Psoas muscle (tissue), 8 donors: ENCODE results near the gene GIMAP5. TPM values are rescaled to one million over a fixed set of nuclear protein-coding genes. Genes with fewer than 3 reads are reported as not detected.
"Not testable (repeated sequence)": the region's sequence is repeated elsewhere in the genome, so short reads cannot be mapped to it uniquely, and the experiment has no call there.

ENCODE experiments used
- ATAC-seq, 4 donors: fragments of 200-7000 bp; cut with Tn5 transposase; one replicate each; pipeline ENCODE4 v1.9.1; 2020; ENCODE audit warnings: moderate library complexity in 3 of 4, mild to moderate bottlenecking in 2 of 4
- DNase-seq, 2 donors: peaks; one replicate each; pipeline ENCODE4 v3.0.0-alpha.2; 2020
- H3K27ac ChIP-seq: fragments of 200-600 bp; one replicate; pipeline ENCODE4 v1.8.0; 2022
- H3K27me3 ChIP-seq, 3 donors: fragments of 200-600 bp in 1 of 3; one replicate each; pipeline versions ENCODE4 v1.6.1 to v1.8.0; 2013 to 2022; ENCODE audit warnings: low read length in 2 of 3, mild to moderate bottlenecking in 2 of 3, moderate library complexity in 1 of 3; ENCODE audit not compliant: insufficient read depth in 3 of 3
- H3K36me3 ChIP-seq, 2 donors: fragments of 200-600 bp in 1 of 2; one replicate each; pipeline versions ENCODE4 v1.6.1 to v1.8.0; 2013 to 2022; ENCODE audit warnings: low read depth in 1 of 2, mild to moderate bottlenecking in 1 of 2, moderate library complexity in 1 of 2; ENCODE audit not compliant: insufficient read depth in 1 of 2
- H3K4me1 ChIP-seq: fragments of 200-600 bp; one replicate; pipeline ENCODE4 v1.8.0; 2022
- H3K4me3 ChIP-seq: fragments of 200-600 bp; one replicate; pipeline ENCODE4 v1.8.0; 2022; ENCODE audit warnings: mild to moderate bottlenecking
- H3K9me3 ChIP-seq: fragments of 200-600 bp; one replicate; pipeline ENCODE4 v1.8.0; 2022
- CTCF ChIP-seq: fragments of 200-600 bp; IDR thresholded peaks from one replicate; pipeline ENCODE4 v1.8.0; 2022; ENCODE audit warnings: antibody characterized with exemption
- WGBS, 3 donors: extraction: QIAGEN DNeasy Blood & Tissue Kit; methylation state at CpG; one replicate each; pipeline versions ENCODE4 v1.1.6 to v1.1.7; 2013; 5-methylcytosine and 5-hydroxymethylcytosine counted together
- intact Hi-C, 2 donors: fragments of 100-400 bp; cut with DNase I; formaldehyde crosslinking; loops; one replicate each; pipeline versions ENCODE4 v1.11.0 to v1.14.2; 2022
- polyA plus RNA-seq, 3 donors: library from polyadenylated mRNA; stranded (reverse); fragments of 200-250 nt; gene quantifications; one replicate each; pipeline ENCODE4 v1.2.3, GENCODE V29; 2013
- total RNA-seq, 4 donors: library from RNA; stranded (reverse); fragmentation: NEBNext Ultra II Directional in 2 of 4; extraction: Animal tissue kit (Norgen Biotek cat#: 25700) in 2 of 4; gene quantifications; one replicate each; pipeline versions ENCODE4 v1.2.1 to v1.2.4, GENCODE V29; 2021 to 2023
- donor health status: healthy with polysubstance abuse.
- donor health status: DM: no; HTN: no; CAD: no; lungs with moderate emphysema.
- donor health status: Bipolar disorder and iron deficiency.
- donor health status: healthy.
- donor health status: DM: yes; HTN: yes; CAD: no.
- donor health status: DM: no; HTN: no; CAD: no.
- donor health status: DM: no; HTN: no; CAD: no.
- donor health status: DM: yes; HTN: yes; CAD: no.

Gene GIMAP5
- total and polyA plus RNA-seq, 7 donors = 4.1 to 12.4 (median 8.4) TPM

GRCh38 chr7:150756858-150757257 is 19.6 kb downstream of the GIMAP5 start:
- Histone ChIP-seq H3K27ac (no peak overlapping the region), H3K4me3 (no peak overlapping the region), H3K27me3 (no peaks in the 10 kb centered on the region), H3K36me3 (no peaks in the 10 kb centered on the region), H3K4me1 (no peaks in the 10 kb centered on the region), H3K9me3 (no peaks in the 10 kb centered on the region)
- WGBS, 3 donors = 41 to 50% (median 49%) methylated on average over 1 of the region's 1 CpG
- peak; percentile 17 for TF ChIP-seq CTCF
- intact Hi-C loops = loop anchor here in 1 of 2 donors (5.0 kb wide), 1 partner anchor 310 kb away; no protein-coding TSS in a partner anchor
- ATAC-seq (no peak), DNase-seq (no peak)

- H3K36me3 ChIP-seq = no peaks in the 10 kb centered on the region
- TF ChIP-seq CTCF = no peak
- 62 to 76% (median 69%) methylated on average over 1 of the region's 1 CpG for WGBS, 3 donors
- H3K4me3 ChIP-seq = no peak overlapping the region
- no peaks in the 10 kb centered on the region for H3K4me1 ChIP-seq
- DNase-seq = no peak
- intact Hi-C loops = loop anchor here in 1 of 2 donors (5.0 kb wide), 1 partner anchor 312 kb away; no protein-coding TSS in a partner anchor
- ATAC-seq = no peak
- H3K27me3 ChIP-seq = no peaks in the 10 kb centered on the region
- H3K27ac ChIP-seq = no peak overlapping the region
- H3K9me3 ChIP-seq = no peaks in the 10 kb centered on the region
These were observed 22.3 kb downstream of the GIMAP5 start for GRCh38 chr7:150759479-150759878.

GRCh38 chr7:150766334-150766709 is 29.1 kb downstream of the GIMAP5 start:
- intact Hi-C loops = no loop called here
- ATAC-seq (no peak), DNase-seq (no peak)
- TF ChIP-seq CTCF = no peak
- no peak overlapping the region for H3K4me3 ChIP-seq
- no peaks in the 10 kb centered on the region for H3K4me1 ChIP-seq
- no peaks in the 10 kb centered on the region for H3K27me3 ChIP-seq
- H3K27ac ChIP-seq = no peak overlapping the region
- no peaks in the 10 kb centered on the region for H3K9me3 ChIP-seq
- H3K36me3 ChIP-seq = no peaks in the 10 kb centered on the region

- H3K4me3 ChIP-seq = no peak overlapping the region
- peaks cover 5% of the 10 kb centered on the region for H3K9me3 ChIP-seq
- TF ChIP-seq CTCF = no peak
- DNase-seq = no peak
- H3K27me3 ChIP-seq = no peaks in the 10 kb centered on the region
- H3K36me3 ChIP-seq = no peaks in the 10 kb centered on the region
- no peak overlapping the region for H3K27ac ChIP-seq
- WGBS, 3 donors = 81 to 89% (median 89%) methylated on average over 4 of the region's 4 CpGs
- intact Hi-C loops = no loop called here
- no peaks in the 10 kb centered on the region for H3K4me1 ChIP-seq
- no peak for ATAC-seq
These were observed 32.5 kb downstream of the GIMAP5 start for GRCh38 chr7:150769768-150770167.

GRCh38 chr7:150774131-150774530 is 36.9 kb downstream of the GIMAP5 start:
- H3K4me1 ChIP-seq, H3K27me3 ChIP-seq, H3K27ac ChIP-seq, H3K4me3 ChIP-seq, intact Hi-C loops, ATAC-seq, DNase-seq, H3K36me3 ChIP-seq, H3K9me3 ChIP-seq: not testable (repeated sequence)
- 75 to 81% (median 80%) methylated on average over 1 of the region's 1 CpG for WGBS, 3 donors
